Breast epithelium (tissue), 4 donors: ENCODE measurements around the gene LPIN3. TPM values are rescaled to one million over a fixed set of nuclear protein-coding genes. Genes with fewer than 3 reads are reported as not detected.

Source experiments
- DNase-seq, 2 donors: peaks; one replicate each; pipeline ENCODE4 v3.0.0-alpha.2; 2019; ENCODE audit warnings: low spot score in 2 of 2
- H3K27ac ChIP-seq, 2 donors: fragments of 200-600 bp; sonication (generic) in 1 of 2; one replicate each; pipeline ENCODE4 v1.5.1; 2016 to 2019; ENCODE audit warnings: mild to moderate bottlenecking in 1 of 2
- H3K27me3 ChIP-seq, 2 donors: fragments of 200-600 bp; sonication (generic) in 1 of 2; one replicate each; pipeline versions ENCODE4 v1.5.1 to v1.6.0; 2017 to 2019; ENCODE audit warnings: control low read depth in 1 of 2, mild to moderate bottlenecking in 1 of 2
- H3K36me3 ChIP-seq: fragments of 200-600 bp; one replicate; pipeline ENCODE4 v1.5.1; 2019
- H3K4me1 ChIP-seq, 2 donors: fragments of 200-600 bp; sonication (generic); one replicate each; pipeline ENCODE4 v1.5.1; 2016 to 2019; ENCODE audit warnings: control low read depth in 1 of 2
- H3K4me3 ChIP-seq, 3 donors: fragments of 200-600 bp; sonication (generic); 1 replicate in 2 of 3; 2 replicates in 1 of 3; pipeline ENCODE4 v1.5.1; 2016 to 2019; ENCODE audit warnings: mild to moderate bottlenecking in 3 of 3, moderate library complexity in 2 of 3
- H3K9me3 ChIP-seq, 2 donors: fragments of 200-600 bp; sonication (generic) in 1 of 2; one replicate each; pipeline ENCODE4 v1.5.1; 2016 to 2019; ENCODE audit warnings: control low read depth in 1 of 2
- CTCF ChIP-seq, 3 donors: fragments of 450-650 bp; IDR thresholded peaks; one replicate each; pipeline ENCODE4 v1.5.1; 2016 to 2017; ENCODE audit warnings: antibody characterized with exemption in 3 of 3, mild to moderate bottlenecking in 3 of 3, moderate library complexity in 3 of 3
- POLR2A ChIP-seq: fragments of 450-650 bp; IDR thresholded peaks from one replicate; pipeline ENCODE4 v1.6.1; 2016; ENCODE audit warnings: antibody characterized with exemption, mild to moderate bottlenecking, moderate library complexity
- POLR2AphosphoS5 ChIP-seq, 3 donors: sonication (generic); formaldehyde crosslinking; IDR thresholded peaks; one replicate each; pipeline ENCODE4 v1.6.1; 2017; ENCODE audit warnings: antibody characterized with exemption in 3 of 3
- intact Hi-C: fragments of 100-400 bp; cut with DNase I; formaldehyde crosslinking; loops from one replicate; pipeline ENCODE4 v1.15.1; 2023; ENCODE audit warnings: low total_unique reads
- total RNA-seq, 3 donors: library from RNA; depleted of rRNA; stranded (reverse); fragments of >200 nt; gene quantifications; one replicate each; pipeline ENCODE4 v1.1.0, GENCODE V29; 2016

The LPIN3 gene
- total RNA-seq, 3 donors from 2014 or later, result 20.8 to 43.2 (median 39.0) TPM

- intact Hi-C loops, result loop anchor here (10.0 kb wide), 1 partner anchor 66 kb away; no protein-coding TSS in a partner anchor
- no peak overlapping the region for H3K4me3 ChIP-seq
- DNase-seq, result no peak
- H3K27ac ChIP-seq, result no peak overlapping the region
- H3K36me3 ChIP-seq, result peaks cover 11% of the 10 kb centered on the region
- TF ChIP-seq CTCF (IDR thresholded peaks at IDR 0.05) (no peak), POLR2A (no peak), POLR2AphosphoS5 (IDR thresholded peaks at IDR 0.05) (no peak)
- H3K4me1 ChIP-seq, result peaks cover 0 to 5% of the 10 kb centered on the region in 2 donors
- H3K9me3 ChIP-seq, result no peaks in the 10 kb centered on the region
- H3K27me3 ChIP-seq, result no peaks in the 10 kb centered on the region
These were observed 8.0 kb downstream of the LPIN3 start for GRCh38 chr20:41348430-41349172.

DNA sequence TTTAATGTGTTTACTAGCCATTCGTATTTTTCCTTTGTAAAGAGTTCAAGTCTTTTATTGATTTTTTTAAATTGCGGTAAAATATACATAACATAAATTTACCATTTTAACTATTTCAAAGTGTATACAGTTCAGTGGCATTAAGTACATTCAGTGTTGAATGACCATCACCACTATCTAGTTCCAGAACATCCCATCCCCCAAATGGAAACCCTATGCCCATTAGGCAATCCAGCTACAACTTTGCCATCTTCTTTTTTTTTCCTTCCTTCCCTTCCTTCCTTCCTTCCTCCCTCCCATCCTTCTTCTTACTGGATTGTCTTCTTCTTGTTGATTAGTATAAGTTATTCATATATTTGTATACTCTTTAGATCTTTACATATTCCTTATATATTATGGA, 8.6 kb downstream of the LPIN3 start:
- H3K36me3 ChIP-seq, result peaks cover 11% of the 10 kb centered on the region

GRCh38 chr20:41349943-41350342, 9.3 kb downstream of the LPIN3 start:
- DNase-seq, result no peak
- Histone ChIP-seq H3K4me1 (no peaks in the 10 kb centered on the region), H3K27ac (no peak overlapping the region), H3K36me3 (peaks cover 11% of the 10 kb centered on the region), H3K27me3 (no peaks in the 10 kb centered on the region), H3K4me3 (no peak overlapping the region), H3K9me3 (no peaks in the 10 kb centered on the region)
- TF ChIP-seq CTCF (IDR thresholded peaks at IDR 0.05), result no peak
- TF ChIP-seq POLR2AphosphoS5 (IDR thresholded peaks at IDR 0.05), result no peak
- no peak for TF ChIP-seq POLR2A
- intact Hi-C loops, result loop anchor here (10.0 kb wide), 1 partner anchor 65 kb away; no protein-coding TSS in a partner anchor

More for the DNA sequence above, 8.6 kb downstream of the LPIN3 start:
- no peak for TF ChIP-seq CTCF (IDR thresholded peaks at IDR 0.05)
- Histone ChIP-seq H3K4me1 (peaks cover 0 to 2% of the 10 kb centered on the region in 2 donors), H3K4me3 (no peak overlapping the region), H3K9me3 (no peaks in the 10 kb centered on the region), H3K27me3 (no peaks in the 10 kb centered on the region), H3K27ac (no peak overlapping the region)
- DNase-seq, result no peak
- intact Hi-C loops, result loop anchor here (10.0 kb wide), 1 partner anchor 66 kb away; no protein-coding TSS in a partner anchor

- intact Hi-C loops, result no loop called here
- Histone ChIP-seq H3K36me3 (peaks cover 11% of the 10 kb centered on the region), H3K27ac (no peak overlapping the region), H3K4me3 (no peak overlapping the region), H3K27me3 (no peaks in the 10 kb centered on the region), H3K9me3 (no peaks in the 10 kb centered on the region), H3K4me1 (no peaks in the 10 kb centered on the region)
- no peak for TF ChIP-seq POLR2AphosphoS5 (IDR thresholded peaks at IDR 0.05)
- TF ChIP-seq POLR2A, result no peak
- TF ChIP-seq CTCF (IDR thresholded peaks at IDR 0.05), result no peak
- no peak for DNase-seq
These were observed 9.9 kb downstream of the LPIN3 start for GRCh38 chr20:41350408-41350962.

GRCh38 chr20:41352106-41352505, 11.5 kb downstream of the LPIN3 start:
- H3K9me3 ChIP-seq, result no peaks in the 10 kb centered on the region
- H3K4me3 ChIP-seq, result no peak overlapping the region
- TF ChIP-seq CTCF (IDR thresholded peaks at IDR 0.05), result no peak
- TF ChIP-seq POLR2A, result no peak
- TF ChIP-seq POLR2AphosphoS5 (IDR thresholded peaks at IDR 0.05), result no peak
- no peak for DNase-seq
- H3K36me3 ChIP-seq, result peaks cover 11% of the 10 kb centered on the region
- no peak overlapping the region for H3K27ac ChIP-seq
- no peaks in the 10 kb centered on the region for H3K27me3 ChIP-seq
- intact Hi-C loops, result no loop called here
- H3K4me1 ChIP-seq, result no peaks in the 10 kb centered on the region
